Astrocyte of the hippocampus (primary cell): Measurements from ENCODE around the gene OR2A7.
A peak's percentile ranks its signal among the peaks of the same experiment; 100 is the strongest.
"Not testable (repeated sequence)": the region's sequence is repeated elsewhere in the genome, so short reads cannot be mapped to it uniquely, and the experiment has no call there.

Experiments used
- DNase-seq: peaks from one replicate; pipeline ENCODE4 v3.0.0; 2011; ENCODE audit warnings: low read depth, low spot score

OR2A7 gene

GRCh38 chr7:144255471-144255897 lies 9.1 kb downstream of the OR2A7 start:
- no peak for DNase-seq

- DNase-seq = not testable (repeated sequence)
Measured at GRCh38 chr7:144252307-144252706, 12.3 kb downstream of the OR2A7 start.

GRCh38 chr7:144247674-144248330 lies 16.8 kb downstream of the OR2A7 start:
- DNase-seq = not testable (repeated sequence)

GRCh38 chr7:144246967-144247366 lies 17.6 kb downstream of the OR2A7 start:
- not testable (repeated sequence) for DNase-seq

GRCh38 chr7:144245372-144245771 lies 19.2 kb downstream of the OR2A7 start:
- DNase-seq = not testable (repeated sequence)

- DNase-seq = not testable (repeated sequence)
Measured at GRCh38 chr7:144239365-144239764, 25.2 kb downstream of the OR2A7 start, which contains the start of gene OR2A42. OR2A42 (minus strand) TSS chr7:144239605; CDS start chr7:144232843, 6,762 bp downstream.

GRCh38 chr7:144238530-144239082 lies 26.0 kb downstream of the OR2A7 start:
- not testable (repeated sequence) for DNase-seq

- DNase-seq = not testable (repeated sequence)
Measured at GRCh38 chr7:144233039-144233438, 31.6 kb downstream of the OR2A7 start.

GRCh38 chr7:144231027-144231426 lies 33.6 kb downstream of the OR2A7 start:
- not testable (repeated sequence) for DNase-seq

GRCh38 chr7:144228810-144229209 lies 35.8 kb downstream of the OR2A7 start:
- peak; percentile 0 for DNase-seq

GRCh38 chr7:144226866-144227265 lies 37.7 kb downstream of the OR2A7 start:
- not testable (repeated sequence) for DNase-seq

- not testable (repeated sequence) for DNase-seq
Measured at GRCh38 chr7:144223675-144224074, 40.9 kb downstream of the OR2A7 start.

GRCh38 chr7:144220531-144220930 lies 44.1 kb downstream of the OR2A7 start:
- not testable (repeated sequence) for DNase-seq

- DNase-seq = not testable (repeated sequence)
Measured at GRCh38 chr7:144219149-144219548, 45.4 kb downstream of the OR2A7 start.

- DNase-seq = not testable (repeated sequence)
Measured at GRCh38 chr7:144218581-144218980, 46.0 kb downstream of the OR2A7 start.

GRCh38 chr7:144217200-144217599 lies 47.4 kb downstream of the OR2A7 start:
- DNase-seq = not testable (repeated sequence)
